DOHH2 (cell line): ENCODE data around the gene DNAH3.

Experiments used
- EZH2phosphoT487 ChIP-seq: fragments of 200-600 bp; sonication (generic); IDR thresholded peaks from 2 replicates; pipeline ENCODE4 v1.6.1; 2017; ENCODE audit warnings: borderline replicate concordance, mild to moderate bottlenecking, antibody characterized with exemption, low read length, moderate library complexity, mixed read lengths
- TF ChIP-seq, protein P1 (sequence below): fragments of 200-600 bp; sonication (generic); IDR thresholded peaks from one replicate; pipeline ENCODE4 v1.5.1; 2014; ENCODE audit warnings: antibody characterized with exemption, mild to moderate bottlenecking, low read depth, low read length; ENCODE audit not compliant: poor library complexity, severe bottlenecking

DNA sequence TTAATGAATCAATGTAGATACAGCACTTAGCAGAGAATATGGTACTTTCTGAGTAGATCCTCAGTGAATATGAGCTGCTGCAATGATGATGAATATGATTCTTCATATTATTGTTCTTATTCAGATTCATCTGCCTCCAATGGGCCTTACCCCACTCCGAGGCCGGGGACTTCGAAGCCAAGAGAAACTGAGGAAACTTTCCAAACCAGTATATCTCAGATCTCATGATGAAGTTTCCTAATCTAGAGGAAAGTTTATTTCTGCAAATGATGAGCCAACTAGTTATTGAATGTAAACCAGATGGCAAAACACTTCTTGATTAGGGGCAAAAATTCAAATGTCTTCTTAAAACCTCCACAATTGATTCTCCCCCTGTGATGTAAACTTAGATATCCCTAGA lies 226.8 kb downstream of the DNAH3 start:
- no peak for TF ChIP-seq EZH2phosphoT487
- TF ChIP-seq, protein P1, sequence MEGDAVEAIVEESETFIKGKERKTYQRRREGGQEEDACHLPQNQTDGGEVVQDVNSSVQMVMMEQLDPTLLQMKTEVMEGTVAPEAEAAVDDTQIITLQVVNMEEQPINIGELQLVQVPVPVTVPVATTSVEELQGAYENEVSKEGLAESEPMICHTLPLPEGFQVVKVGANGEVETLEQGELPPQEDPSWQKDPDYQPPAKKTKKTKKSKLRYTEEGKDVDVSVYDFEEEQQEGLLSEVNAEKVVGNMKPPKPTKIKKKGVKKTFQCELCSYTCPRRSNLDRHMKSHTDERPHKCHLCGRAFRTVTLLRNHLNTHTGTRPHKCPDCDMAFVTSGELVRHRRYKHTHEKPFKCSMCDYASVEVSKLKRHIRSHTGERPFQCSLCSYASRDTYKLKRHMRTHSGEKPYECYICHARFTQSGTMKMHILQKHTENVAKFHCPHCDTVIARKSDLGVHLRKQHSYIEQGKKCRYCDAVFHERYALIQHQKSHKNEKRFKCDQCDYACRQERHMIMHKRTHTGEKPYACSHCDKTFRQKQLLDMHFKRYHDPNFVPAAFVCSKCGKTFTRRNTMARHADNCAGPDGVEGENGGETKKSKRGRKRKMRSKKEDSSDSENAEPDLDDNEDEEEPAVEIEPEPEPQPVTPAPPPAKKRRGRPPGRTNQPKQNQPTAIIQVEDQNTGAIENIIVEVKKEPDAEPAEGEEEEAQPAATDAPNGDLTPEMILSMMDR, result no peak
